ENCODE measurements around the gene NSFL1C. TPM values are rescaled to one million over a fixed set of nuclear protein-coding genes. Genes with fewer than 3 reads are reported as not detected.

Gene NSFL1C
- total RNA-seq, 1 experiment from 2014 or later = 76.1 TPM

- no peaks in the 10 kb centered on the region for H3K36me3 Mint-ChIP-seq (ENCODE audit: insufficient read depth, unreplicated experiment)
These were observed 30.3 kb upstream of the NSFL1C start for GRCh38 chr20:1496930-1497329.

GRCh38 chr20:1494436-1494835, 27.8 kb upstream of the NSFL1C start:
- H3K36me3 Mint-ChIP-seq (ENCODE audit: insufficient read depth, unreplicated experiment) = no peaks in the 10 kb centered on the region
- no peak overlapping the region for H3K27ac Mint-ChIP-seq (ENCODE audit: low read depth, unreplicated experiment)
- CTCF ChIA-PET = interaction anchor here (0.6 to 4.2 kb wide), 5 partner anchors 9 to 20 kb away, joined by 3 to 34 read pairs (median 4); no protein-coding TSS in a partner anchor
- no peaks in the 10 kb centered on the region for H3K9me3 Mint-ChIP-seq (ENCODE audit: unreplicated experiment)
- POLR2A ChIA-PET = interaction anchor here (1.1 kb wide), 1 partner anchor 9 kb away, joined by 4 read pairs; no protein-coding TSS in a partner anchor
- BruUV-seq (replicated peaks) = no TSS peak
- no peak overlapping the region for H3K4me3 Mint-ChIP-seq (ENCODE audit: unreplicated experiment)
- no peak for DNase-seq (ENCODE audit: unreplicated experiment)
- H3K27me3 Mint-ChIP-seq (ENCODE audit: insufficient read depth, unreplicated experiment) = no peaks in the 10 kb centered on the region
- intact Hi-C loops (cut with micrococcal nuclease) = no loop called here
- H3K4me1 Mint-ChIP-seq (ENCODE audit: insufficient read depth, unreplicated experiment) = peaks cover 19% of the 10 kb centered on the region
- no peak for TF ChIP-seq CTCF (IDR thresholded peaks at IDR 0.05; ENCODE audit: unreplicated experiment)

More at GRCh38 chr20:1496930-1497329, 30.3 kb upstream of the NSFL1C start:
- H3K4me3 Mint-ChIP-seq (ENCODE audit: unreplicated experiment) = no peak overlapping the region
- H3K27me3 Mint-ChIP-seq (ENCODE audit: insufficient read depth, unreplicated experiment) = no peaks in the 10 kb centered on the region
- H3K4me1 Mint-ChIP-seq (ENCODE audit: insufficient read depth, unreplicated experiment) = peaks cover 24% of the 10 kb centered on the region
- no peak for TF ChIP-seq CTCF (IDR thresholded peaks at IDR 0.05; ENCODE audit: unreplicated experiment)
- ChIA-PET POLR2A (interaction anchor here (1.1 to 5.3 kb wide), 3 partner anchors 12 to 28 kb away, joined by 5 to 107 read pairs (median 6); partner anchors contain the start of gene NSFL1C), CTCF (interaction anchor here (1.0 to 4.9 kb wide), 5 partner anchors 8 to 29 kb away, joined by 3 to 53 read pairs (median 4); partner anchors contain the start of gene NSFL1C)
- no TSS peak for BruUV-seq (replicated peaks)
- intact Hi-C loops (cut with micrococcal nuclease) = no loop called here
- no peak overlapping the region for H3K27ac Mint-ChIP-seq (ENCODE audit: low read depth, unreplicated experiment)
- DNase-seq (ENCODE audit: unreplicated experiment) = no peak
- no peaks in the 10 kb centered on the region for H3K9me3 Mint-ChIP-seq (ENCODE audit: unreplicated experiment)

- peaks cover 19% of the 10 kb centered on the region for H3K4me1 Mint-ChIP-seq (ENCODE audit: insufficient read depth, unreplicated experiment)
- no peak overlapping the region for H3K4me3 Mint-ChIP-seq (ENCODE audit: unreplicated experiment)
- ChIA-PET POLR2A (interaction anchor here (0.6 to 5.4 kb wide), 6 partner anchors 9 to 1029 kb away, joined by 3 to 122 read pairs (median 4); no protein-coding TSS in a partner anchor), CTCF (interaction anchor here (1.2 to 4.2 kb wide), 3 partner anchors 10 to 15 kb away, joined by 4 to 34 read pairs (median 9); no protein-coding TSS in a partner anchor)
- no peaks in the 10 kb centered on the region for H3K36me3 Mint-ChIP-seq (ENCODE audit: insufficient read depth, unreplicated experiment)
- intact Hi-C loops (cut with micrococcal nuclease) = no loop called here
- no TSS peak for BruUV-seq (replicated peaks)
- no peaks in the 10 kb centered on the region for H3K27me3 Mint-ChIP-seq (ENCODE audit: insufficient read depth, unreplicated experiment)
- H3K9me3 Mint-ChIP-seq (ENCODE audit: unreplicated experiment) = no peaks in the 10 kb centered on the region
- DNase-seq (ENCODE audit: unreplicated experiment) = no peak
- TF ChIP-seq CTCF (IDR thresholded peaks at IDR 0.05; ENCODE audit: unreplicated experiment) = no peak
- no peak overlapping the region for H3K27ac Mint-ChIP-seq (ENCODE audit: low read depth, unreplicated experiment)
These were observed 26.9 kb upstream of the NSFL1C start for GRCh38 chr20:1493536-1493935.

GRCh38 chr20:1491860-1492642, 25.4 kb upstream of the NSFL1C start:
- no peaks in the 10 kb centered on the region for H3K9me3 Mint-ChIP-seq (ENCODE audit: unreplicated experiment)
- H3K27ac Mint-ChIP-seq (ENCODE audit: low read depth, unreplicated experiment) = no peak overlapping the region
- H3K27me3 Mint-ChIP-seq (ENCODE audit: insufficient read depth, unreplicated experiment) = no peaks in the 10 kb centered on the region
- H3K4me1 Mint-ChIP-seq (ENCODE audit: insufficient read depth, unreplicated experiment) = peaks cover 18% of the 10 kb centered on the region
- H3K4me3 Mint-ChIP-seq (ENCODE audit: unreplicated experiment) = no peak overlapping the region
- no TSS peak for BruUV-seq (replicated peaks)
- no peaks in the 10 kb centered on the region for H3K36me3 Mint-ChIP-seq (ENCODE audit: insufficient read depth, unreplicated experiment)
- no peak for DNase-seq (ENCODE audit: unreplicated experiment)
- ChIA-PET POLR2A (interaction anchor here (1.0 to 5.4 kb wide), 3 partner anchors 7 to 15 kb away, joined by 3 to 122 read pairs (median 108); no protein-coding TSS in a partner anchor), CTCF (interaction anchor here (0.8 to 5.5 kb wide), 4 partner anchors 12 to 23 kb away, joined by 3 to 46 read pairs (median 22); partner anchors contain the start of gene NSFL1C)
- TF ChIP-seq CTCF (IDR thresholded peaks at IDR 0.05; ENCODE audit: unreplicated experiment) = no peak
- intact Hi-C loops (cut with micrococcal nuclease) = no loop called here

Data from MCF 10A (cell line).